ENCODE measurements around the gene USP21.

Gene USP21

DNA sequence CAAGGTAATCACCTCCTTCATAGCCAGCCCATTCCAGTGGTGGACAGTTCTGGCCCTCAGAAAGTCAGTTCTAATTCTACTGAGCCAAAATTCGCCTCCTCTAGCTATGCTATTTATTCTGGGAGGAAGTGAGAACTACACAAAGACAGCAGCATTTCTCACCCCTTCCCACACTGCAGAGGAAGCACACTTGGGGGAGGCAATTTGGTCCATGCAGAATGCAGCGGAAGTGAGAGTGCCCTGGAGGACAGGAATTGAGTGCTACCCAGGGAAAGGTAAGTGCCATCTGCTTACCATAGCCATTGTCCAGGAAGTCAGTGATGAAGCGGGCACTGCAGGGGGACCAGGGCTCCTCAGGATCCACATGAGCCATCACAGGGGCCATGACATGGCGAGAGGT lies 35.9 kb downstream of the USP21 start:
- Histone ChIP-seq H3K4me3 (ENCODE audit: low read depth in 1 of 2, low read length in 2 of 2) (no peak overlapping the region), H3K79me2 (ENCODE audit: insufficient read depth, low read length) (no peaks in the 10 kb centered on the region), H3K36me3 (ENCODE audit: insufficient read depth, low read length) (no peaks in the 10 kb centered on the region), H3K9ac (ENCODE audit: low read depth, low read length) (no peak overlapping the region), H3K27me3 (ENCODE audit: insufficient read depth, low read length, poor library complexity) (no peaks in the 10 kb centered on the region), H3K4me2 (ENCODE audit: insufficient read depth, low read length) (no peak overlapping the region), H4K20me1 (ENCODE audit: insufficient read depth, low read length) (no peaks in the 10 kb centered on the region), H2AFZ (ENCODE audit: low read depth, low read length) (no peak overlapping the region), H3K27ac (ENCODE audit: low read length) (no peak overlapping the region), H3K4me1 (ENCODE audit: insufficient read depth, low read length) (peaks cover 3% of the 10 kb centered on the region; the same call in 1 of the 2 replicates), H3K9me3 (ENCODE audit: insufficient read depth, low read length, severe bottlenecking) (no peaks in the 10 kb centered on the region)
- ATAC-seq (ENCODE audit: insufficient read depth, low read depth): no peak
- TF ChIP-seq, protein P1, sequence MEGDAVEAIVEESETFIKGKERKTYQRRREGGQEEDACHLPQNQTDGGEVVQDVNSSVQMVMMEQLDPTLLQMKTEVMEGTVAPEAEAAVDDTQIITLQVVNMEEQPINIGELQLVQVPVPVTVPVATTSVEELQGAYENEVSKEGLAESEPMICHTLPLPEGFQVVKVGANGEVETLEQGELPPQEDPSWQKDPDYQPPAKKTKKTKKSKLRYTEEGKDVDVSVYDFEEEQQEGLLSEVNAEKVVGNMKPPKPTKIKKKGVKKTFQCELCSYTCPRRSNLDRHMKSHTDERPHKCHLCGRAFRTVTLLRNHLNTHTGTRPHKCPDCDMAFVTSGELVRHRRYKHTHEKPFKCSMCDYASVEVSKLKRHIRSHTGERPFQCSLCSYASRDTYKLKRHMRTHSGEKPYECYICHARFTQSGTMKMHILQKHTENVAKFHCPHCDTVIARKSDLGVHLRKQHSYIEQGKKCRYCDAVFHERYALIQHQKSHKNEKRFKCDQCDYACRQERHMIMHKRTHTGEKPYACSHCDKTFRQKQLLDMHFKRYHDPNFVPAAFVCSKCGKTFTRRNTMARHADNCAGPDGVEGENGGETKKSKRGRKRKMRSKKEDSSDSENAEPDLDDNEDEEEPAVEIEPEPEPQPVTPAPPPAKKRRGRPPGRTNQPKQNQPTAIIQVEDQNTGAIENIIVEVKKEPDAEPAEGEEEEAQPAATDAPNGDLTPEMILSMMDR (IDR thresholded peaks at IDR 0.05; ENCODE audit: borderline replicate concordance, extremely low read depth, low read length, poor library complexity, severe bottlenecking): no peak
- TF ChIP-seq EZH2 (IDR thresholded peaks at IDR 0.05; ENCODE audit: borderline replicate concordance, low read depth, low read length, severe bottlenecking): no peak
- no peak for DNase-seq

DNA sequence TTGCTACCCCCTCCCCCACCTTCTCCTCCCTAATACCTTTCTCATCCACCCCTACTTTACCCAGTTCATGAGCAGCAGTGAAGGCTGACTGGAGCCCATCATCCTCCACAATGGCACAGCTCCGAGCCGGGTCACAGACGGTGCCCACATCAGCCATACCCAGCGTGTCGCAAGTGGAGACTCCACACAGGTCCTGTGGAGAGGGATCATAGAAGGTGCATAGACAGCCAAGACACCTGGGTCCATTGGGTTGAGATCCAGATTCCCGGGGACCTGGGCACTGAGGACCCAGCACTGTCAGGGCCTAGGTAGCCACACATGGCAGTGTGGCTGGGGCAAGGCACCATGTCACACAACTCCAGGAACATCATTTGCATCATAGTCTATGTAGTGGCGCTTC lies 36.8 kb downstream of the USP21 start:
- H3K36me3 ChIP-seq (ENCODE audit: insufficient read depth, low read length): no peaks in the 10 kb centered on the region
- H2AFZ ChIP-seq (ENCODE audit: low read depth, low read length): no peak overlapping the region

DNA sequence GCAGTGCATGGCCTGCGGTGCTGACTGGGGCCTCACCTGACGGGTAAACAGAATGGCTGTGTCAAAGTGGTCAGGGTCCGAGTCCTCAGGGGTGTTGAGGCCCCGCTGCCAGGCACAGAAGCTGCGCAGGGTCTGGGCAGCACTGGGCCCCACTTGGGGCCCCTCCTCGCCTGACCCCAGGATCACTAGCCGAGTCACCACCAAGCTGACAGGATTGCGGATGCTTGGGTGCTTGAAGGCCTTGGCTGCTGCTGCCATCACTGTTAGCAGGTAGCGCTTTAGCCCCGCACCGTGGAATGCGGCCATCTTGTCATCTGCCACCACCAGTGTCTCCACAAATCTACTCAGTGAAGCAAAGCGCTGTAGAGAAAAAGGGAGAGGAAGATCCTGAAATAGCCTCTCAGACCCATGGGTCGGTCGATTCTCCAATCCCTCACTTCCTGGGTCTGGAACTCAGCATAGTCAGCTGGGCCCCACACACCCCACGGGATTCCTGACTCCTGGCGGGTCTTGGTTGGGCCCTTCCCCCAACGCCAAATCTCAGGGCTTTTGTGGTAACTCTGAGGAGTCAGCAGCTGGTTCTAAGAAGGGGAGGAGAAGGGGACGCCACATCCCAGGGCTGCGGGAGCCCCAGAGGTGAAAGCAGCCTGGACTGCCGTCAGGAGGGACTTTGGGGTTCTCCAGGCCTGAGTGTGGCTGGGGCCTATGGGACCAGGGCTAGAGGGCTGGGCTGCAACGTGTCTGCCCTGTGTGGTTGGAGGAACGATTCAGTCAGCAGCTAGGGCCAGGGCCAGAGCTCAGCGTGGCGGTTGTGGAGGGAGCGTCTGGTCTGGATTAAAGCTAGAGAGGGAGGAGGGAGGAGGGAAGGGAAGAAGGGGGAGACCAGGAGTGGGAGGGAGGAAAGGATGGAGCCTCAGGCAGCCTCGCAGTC lies 37.5 kb downstream of the USP21 start:
- Histone ChIP-seq H3K9me3 (ENCODE audit: insufficient read depth, low read length, severe bottlenecking) (no peaks in the 10 kb centered on the region), H3K27me3 (ENCODE audit: insufficient read depth, low read length, poor library complexity) (no peaks in the 10 kb centered on the region), H3K4me1 (ENCODE audit: insufficient read depth, low read length) (peaks cover 13% of the 10 kb centered on the region), H3K79me2 (ENCODE audit: insufficient read depth, low read length) (no peaks in the 10 kb centered on the region), H4K20me1 (ENCODE audit: insufficient read depth, low read length) (no peaks in the 10 kb centered on the region), H3K4me2 (ENCODE audit: insufficient read depth, low read length) (no peak overlapping the region), H3K27ac (ENCODE audit: low read length) (no peak overlapping the region), H3K4me3 (ENCODE audit: low read depth in 1 of 2, low read length in 2 of 2) (no peak overlapping the region), H3K36me3 (ENCODE audit: insufficient read depth, low read length) (no peaks in the 10 kb centered on the region), H2AFZ (ENCODE audit: low read depth, low read length) (no peak overlapping the region), H3K9ac (ENCODE audit: low read depth, low read length) (no peak overlapping the region)
- DNase-seq (no peak), ATAC-seq (ENCODE audit: insufficient read depth, low read depth) (no peak)
- TF ChIP-seq, protein P1 (IDR thresholded peaks at IDR 0.05; ENCODE audit: borderline replicate concordance, extremely low read depth, low read length, poor library complexity, severe bottlenecking): no peak
- no peak for TF ChIP-seq EZH2 (IDR thresholded peaks at IDR 0.05; ENCODE audit: borderline replicate concordance, low read depth, low read length, severe bottlenecking)

More for the DNA sequence above, 36.8 kb downstream of the USP21 start:
- DNase-seq (no peak), ATAC-seq (ENCODE audit: insufficient read depth, low read depth) (no peak)
- H3K27ac ChIP-seq (ENCODE audit: low read length): no peak overlapping the region
- H3K4me1 ChIP-seq (ENCODE audit: insufficient read depth, low read length): peaks cover 6% of the 10 kb centered on the region
- H3K4me3 ChIP-seq (ENCODE audit: low read depth in 1 of 2, low read length in 2 of 2): no peak overlapping the region
- no peak overlapping the region for H3K4me2 ChIP-seq (ENCODE audit: insufficient read depth, low read length)
- H3K79me2 ChIP-seq (ENCODE audit: insufficient read depth, low read length): no peaks in the 10 kb centered on the region
- no peak overlapping the region for H3K9ac ChIP-seq (ENCODE audit: low read depth, low read length)
- TF ChIP-seq, protein P1 (IDR thresholded peaks at IDR 0.05; ENCODE audit: borderline replicate concordance, extremely low read depth, low read length, poor library complexity, severe bottlenecking): no peak
- no peak for TF ChIP-seq EZH2 (IDR thresholded peaks at IDR 0.05; ENCODE audit: borderline replicate concordance, low read depth, low read length, severe bottlenecking)
- H3K27me3 ChIP-seq (ENCODE audit: insufficient read depth, low read length, poor library complexity): no peaks in the 10 kb centered on the region
- H4K20me1 ChIP-seq (ENCODE audit: insufficient read depth, low read length): no peaks in the 10 kb centered on the region
- no peaks in the 10 kb centered on the region for H3K9me3 ChIP-seq (ENCODE audit: insufficient read depth, low read length, severe bottlenecking)
